HT-29 (cell line): ENCODE measurements around the gene CD37. TPM values are rescaled to one million over a fixed set of nuclear protein-coding genes. Genes with fewer than 3 reads are reported as not detected.

ENCODE experiments used
- DNase-seq: peaks from one replicate; pipeline ENCODE4 v3.0.0-alpha.2; 2015; ENCODE audit warnings: low spot score
- small RNA-seq: library from RNA; depleted of rRNA; stranded (forward); fragments of <200 nt; gene quantifications from one replicate; pipeline ENCODE3, GENCODE V24; 2014
- total RNA-seq: library from RNA; depleted of rRNA; stranded (reverse); fragments of >200 nt; shearing (Covaris generic); gene quantifications from 2 replicates; pipeline ENCODE4 v1.2.3, GENCODE V29; 2014; rRNA removed

The CD37 gene
- total RNA-seq, 1 experiment from 2014 or later, result not detected

- no peak for DNase-seq
Measured at GRCh38 chr19:49378512-49378911, 43.3 kb downstream of the CD37 start.

- no peak for DNase-seq
Measured at GRCh38 chr19:49380391-49380790, 45.2 kb downstream of the CD37 start.

GRCh38 chr19:49382639-49383038 lies 47.4 kb downstream of the CD37 start:
- DNase-seq, result no peak

GRCh38 chr19:49383599-49383998 lies 48.4 kb downstream of the CD37 start:
- no peak for DNase-seq

- no peak for DNase-seq
Measured at GRCh38 chr19:49387936-49388372, 52.7 kb downstream of the CD37 start, which contains the start of gene KASH5. KASH5 (plus strand) TSS chr19:49388249; CDS start chr19:49390884, 2,635 bp downstream.

- DNase-seq, result no peak
Measured at GRCh38 chr19:49389406-49389805, 54.2 kb downstream of the CD37 start.

Small RNA genes lying within 50 kb of the gene (small RNA-seq; reads per million reads assigned to genes)
- not detected for gene MIR4324

Other genes with a start within 250 kb of the CD37 start
- gene SNRNP70, start 250.0 kb upstream of the CD37 start, total RNA-seq, result 994 and 1,107 TPM in 2 replicates
- 12.0 and 19.9 TPM in 2 replicates for gene LIN7B, start 221.0 kb upstream of the CD37 start, total RNA-seq
- gene C19orf73, start 216.3 kb upstream of the CD37 start, total RNA-seq, result 5.9 and 6.0 TPM in 2 replicates
- gene PPFIA3, start 215.9 kb upstream of the CD37 start, total RNA-seq, result 22.9 and 30.1 TPM in 2 replicates
- gene HRC, start 180.0 kb upstream of the CD37 start, total RNA-seq, result 0.08 TPM in 1 of 2 replicates, not detected in the other
- gene TRPM4, start 177.6 kb upstream of the CD37 start, total RNA-seq, result 28.7 and 33.7 TPM in 2 replicates
- 0.26 TPM in 1 of 2 replicates, not detected in the other for gene SLC6A16, start 10.2 kb upstream of the CD37 start, total RNA-seq
- gene TEAD2, start 27.0 kb downstream of the CD37 start, total RNA-seq, result 27.2 and 28.6 TPM in 2 replicates
- 0.18 and 0.53 TPM in 2 replicates for gene DKKL1, start 28.5 kb downstream of the CD37 start, total RNA-seq
- not detected in 2 replicates for gene KASH5, start 52.8 kb downstream of the CD37 start, total RNA-seq
- not detected in 2 replicates for gene PTH2, start 88.0 kb downstream of the CD37 start, total RNA-seq
- not detected in 2 replicates for gene GFY, start 90.0 kb downstream of the CD37 start, total RNA-seq
- gene SLC17A7, start 106.1 kb downstream of the CD37 start, total RNA-seq, result 0.13 and 0.18 TPM in 2 replicates
- 337 and 351 TPM in 2 replicates for gene PIH1D1, start 116.4 kb downstream of the CD37 start, total RNA-seq
- 214 and 224 TPM in 2 replicates for gene ALDH16A1, start 117.8 kb downstream of the CD37 start, total RNA-seq
- 1.6 and 2.1 TPM in 2 replicates for gene FLT3LG, start 138.8 kb downstream of the CD37 start, total RNA-seq
- 7,406 and 7,983 TPM in 2 replicates for gene RPL13A, start 152.2 kb downstream of the CD37 start, total RNA-seq
- gene RPS11, start 161.0 kb downstream of the CD37 start, total RNA-seq, result 5,724 and 5,984 TPM in 2 replicates
- 150 and 176 TPM in 2 replicates for gene FCGRT, start 177.3 kb downstream of the CD37 start, total RNA-seq
- 17.6 and 25.6 TPM in 2 replicates for gene RCN3, start 192.6 kb downstream of the CD37 start, total RNA-seq
- gene NOSIP, start 245.2 kb downstream of the CD37 start, total RNA-seq, result 247 and 262 TPM in 2 replicates
- gene PRRG2, start 245.9 kb downstream of the CD37 start, total RNA-seq, result 25.8 and 26.3 TPM in 2 replicates